Measurements from ENCODE around the gene DDX1. TPM values are rescaled to one million over a fixed set of nuclear protein-coding genes. Genes with fewer than 3 reads are reported as not detected.

The DDX1 gene
- total RNA-seq, 1 donor from 2014 or later, result 68.6 TPM

- Histone ChIP-seq H3K4me3 (no peak overlapping the region), H3K27ac (no peak overlapping the region), H3K27me3 (no peaks in the 10 kb centered on the region), H3K9me3 (no peaks in the 10 kb centered on the region), H3K4me1 (no peaks in the 10 kb centered on the region), H3K36me3 (no peaks in the 10 kb centered on the region)
- TF ChIP-seq, protein P1, sequence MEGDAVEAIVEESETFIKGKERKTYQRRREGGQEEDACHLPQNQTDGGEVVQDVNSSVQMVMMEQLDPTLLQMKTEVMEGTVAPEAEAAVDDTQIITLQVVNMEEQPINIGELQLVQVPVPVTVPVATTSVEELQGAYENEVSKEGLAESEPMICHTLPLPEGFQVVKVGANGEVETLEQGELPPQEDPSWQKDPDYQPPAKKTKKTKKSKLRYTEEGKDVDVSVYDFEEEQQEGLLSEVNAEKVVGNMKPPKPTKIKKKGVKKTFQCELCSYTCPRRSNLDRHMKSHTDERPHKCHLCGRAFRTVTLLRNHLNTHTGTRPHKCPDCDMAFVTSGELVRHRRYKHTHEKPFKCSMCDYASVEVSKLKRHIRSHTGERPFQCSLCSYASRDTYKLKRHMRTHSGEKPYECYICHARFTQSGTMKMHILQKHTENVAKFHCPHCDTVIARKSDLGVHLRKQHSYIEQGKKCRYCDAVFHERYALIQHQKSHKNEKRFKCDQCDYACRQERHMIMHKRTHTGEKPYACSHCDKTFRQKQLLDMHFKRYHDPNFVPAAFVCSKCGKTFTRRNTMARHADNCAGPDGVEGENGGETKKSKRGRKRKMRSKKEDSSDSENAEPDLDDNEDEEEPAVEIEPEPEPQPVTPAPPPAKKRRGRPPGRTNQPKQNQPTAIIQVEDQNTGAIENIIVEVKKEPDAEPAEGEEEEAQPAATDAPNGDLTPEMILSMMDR (IDR thresholded peaks at IDR 0.05), result peak; percentile 76
- ATAC-seq (peak; percentile 96), DNase-seq (peak; percentile 81)
- intact Hi-C loops (cut with DNase I), result no loop called here
Observed at GRCh38 chr2:15577071-15577735, 14.5 kb upstream of the DDX1 start.

DNA sequence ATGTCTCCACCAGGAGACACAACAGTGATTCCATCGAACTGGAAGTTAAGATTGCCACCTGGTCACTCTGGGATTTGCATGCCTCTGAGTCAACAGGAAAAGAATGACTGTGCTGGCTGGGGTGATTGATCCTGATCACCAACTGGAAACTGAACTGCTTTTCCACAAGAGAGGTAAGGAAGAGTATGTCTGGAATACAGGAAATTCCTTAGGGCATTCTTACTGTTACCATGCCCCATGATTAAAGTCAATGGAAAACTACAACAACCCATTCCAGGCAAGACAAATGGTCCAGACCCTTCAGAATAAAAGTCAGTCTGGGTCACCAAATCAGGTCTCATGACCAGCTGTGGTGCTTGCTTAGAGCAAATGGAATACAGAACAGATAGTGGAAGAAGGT is 12.0 kb upstream of the DDX1 start:
- no peaks in the 10 kb centered on the region for H3K27me3 ChIP-seq
- no peaks in the 10 kb centered on the region for H3K9me3 ChIP-seq
- H3K27ac ChIP-seq, result no peak overlapping the region
- DNase-seq, result no peak
- intact Hi-C loops (cut with DNase I), result no loop called here
- no peak for ATAC-seq
- H3K4me3 ChIP-seq, result no peak overlapping the region
- TF ChIP-seq, protein P1 (IDR thresholded peaks at IDR 0.05), result no peak
- no peaks in the 10 kb centered on the region for H3K36me3 ChIP-seq
- no peaks in the 10 kb centered on the region for H3K4me1 ChIP-seq

- DNase-seq (no peak), ATAC-seq (no peak)
- no peak overlapping the region for H3K4me3 ChIP-seq
- no peaks in the 10 kb centered on the region for H3K36me3 ChIP-seq
- intact Hi-C loops (cut with DNase I), result no loop called here
- no peaks in the 10 kb centered on the region for H3K9me3 ChIP-seq
- no peaks in the 10 kb centered on the region for H3K4me1 ChIP-seq
- TF ChIP-seq, protein P1 (IDR thresholded peaks at IDR 0.05), result no peak
- no peaks in the 10 kb centered on the region for H3K27me3 ChIP-seq
- H3K27ac ChIP-seq, result no peak overlapping the region
Observed at GRCh38 chr2:15580451-15580850, 11.2 kb upstream of the DDX1 start.

DNA sequence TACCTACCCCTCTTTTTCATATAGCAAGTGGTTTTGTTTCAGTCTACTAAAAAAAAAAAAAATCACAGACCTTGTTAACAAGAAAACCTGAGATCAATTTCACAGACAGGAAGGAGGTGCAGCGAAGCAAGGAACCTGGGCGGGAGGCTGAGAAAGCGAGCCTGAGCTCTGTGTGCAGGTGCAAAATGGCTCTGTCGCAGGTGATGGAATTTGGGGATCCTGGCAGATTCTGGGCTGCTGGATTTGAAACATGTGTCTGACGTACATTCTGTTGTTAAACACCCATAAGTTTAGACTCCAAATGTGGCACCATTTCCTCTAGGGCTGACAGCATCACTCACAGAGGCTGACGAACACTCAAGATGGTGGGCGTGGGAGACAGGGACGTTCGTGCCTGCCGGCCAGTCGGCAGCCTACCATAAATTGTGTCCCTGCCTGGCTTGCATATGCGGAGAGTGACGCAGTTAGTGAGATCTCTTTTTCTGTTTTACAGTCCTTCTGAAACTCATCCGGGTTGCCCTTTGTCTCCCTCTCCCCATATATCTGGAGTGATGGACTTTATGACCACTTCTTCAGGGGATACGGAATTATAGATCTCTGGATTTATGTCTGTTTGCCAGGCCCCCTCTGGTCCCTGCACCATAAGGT is 8.8 kb upstream of the DDX1 start:
- Histone ChIP-seq H3K9me3 (no peaks in the 10 kb centered on the region), H3K27ac (no peak overlapping the region), H3K36me3 (no peaks in the 10 kb centered on the region), H3K27me3 (no peaks in the 10 kb centered on the region), H3K4me3 (no peak overlapping the region), H3K4me1 (no peaks in the 10 kb centered on the region)
- ATAC-seq, result no peak
- TF ChIP-seq, protein P1 (IDR thresholded peaks at IDR 0.05), result no peak
- intact Hi-C loops (cut with DNase I), result no loop called here
- no peak for DNase-seq

- DNase-seq (no peak), ATAC-seq (no peak)
- no peak overlapping the region for H3K27ac ChIP-seq
- no peaks in the 10 kb centered on the region for H3K9me3 ChIP-seq
- H3K27me3 ChIP-seq, result no peaks in the 10 kb centered on the region
- TF ChIP-seq, protein P1 (IDR thresholded peaks at IDR 0.05), result no peak
- intact Hi-C loops (cut with DNase I), result no loop called here
- no peaks in the 10 kb centered on the region for H3K36me3 ChIP-seq
- no peak overlapping the region for H3K4me3 ChIP-seq
- no peaks in the 10 kb centered on the region for H3K4me1 ChIP-seq
Observed at GRCh38 chr2:15583826-15584225, 7.8 kb upstream of the DDX1 start.
